H9 (cell line): ENCODE measurements around the gene GPR89B. TPM values are rescaled to one million over a fixed set of nuclear protein-coding genes. Genes with fewer than 3 reads are reported as not detected.

Source experiments
- DNase-seq: peaks from one replicate; pipeline ENCODE4 v3.0.0-alpha.2; 2017
- H2AFZ ChIP-seq: one replicate; pipeline ENCODE4 v1.6.1; 2013; ENCODE audit warnings: mild to moderate bottlenecking, low read length, control low read depth, moderate library complexity
- H2AK5ac ChIP-seq: 2 replicates; pipeline ENCODE4 v1.6.1; 2013; ENCODE audit warnings: low read length, control low read depth, mixed read lengths; ENCODE audit not compliant: insufficient read length
- H2BK120ac ChIP-seq: one replicate; pipeline ENCODE4 v1.6.1; 2013; ENCODE audit warnings: low read depth, mild to moderate bottlenecking, low read length, control low read depth, inconsistent platforms; ENCODE audit not compliant: poor library complexity, severe bottlenecking
- H2BK12ac ChIP-seq: 2 replicates; pipeline ENCODE4 v1.6.1; 2013; ENCODE audit warnings: low read length, control low read depth, mixed read lengths, low read depth; ENCODE audit not compliant: insufficient read length
- H2BK15ac ChIP-seq: 2 replicates; pipeline ENCODE4 v1.6.1; 2013; ENCODE audit warnings: low read depth, low read length, control low read depth
- H2BK20ac ChIP-seq: one replicate; pipeline ENCODE4 v1.6.1; 2013; ENCODE audit warnings: low read depth, mild to moderate bottlenecking, low read length, control low read depth, inconsistent platforms; ENCODE audit not compliant: poor library complexity, severe bottlenecking
- H2BK5ac ChIP-seq: 2 replicates; pipeline ENCODE4 v1.6.1; 2013; ENCODE audit warnings: low read length, control low read depth, mixed read lengths; ENCODE audit not compliant: insufficient read length
- H3K14ac ChIP-seq: 2 replicates; pipeline ENCODE4 v1.6.1; 2013; ENCODE audit warnings: low read length, control low read depth; ENCODE audit not compliant: insufficient read depth
- H3K18ac ChIP-seq: 2 replicates; pipeline ENCODE4 v1.6.1; 2013; ENCODE audit warnings: low read depth, mild to moderate bottlenecking, mixed read lengths, low read length, control low read depth; ENCODE audit not compliant: insufficient read length
- H3K23ac ChIP-seq: 2 replicates; pipeline ENCODE4 v1.6.1; 2013; ENCODE audit warnings: low read length, control low read depth, mixed read lengths, low read depth; ENCODE audit not compliant: insufficient read length
- H3K23me2 ChIP-seq: 2 replicates; pipeline ENCODE4 v1.6.1; 2013; ENCODE audit warnings: low read depth, mild to moderate bottlenecking, mixed read lengths, low read length, control low read depth; ENCODE audit not compliant: insufficient read length, poor library complexity, severe bottlenecking
- H3K27ac ChIP-seq: 2 replicates; pipeline ENCODE4 v1.5.1; 2013; ENCODE audit warnings: low read length, control low read depth, mixed read lengths, low read depth; ENCODE audit not compliant: insufficient read length
- H3K27me3 ChIP-seq: 2 replicates; pipeline ENCODE4 v1.6.1; 2013; ENCODE audit warnings: low read length, control low read depth, inconsistent platforms; ENCODE audit not compliant: insufficient read depth
- H3K4ac ChIP-seq: 2 replicates; pipeline ENCODE4 v1.6.1; 2013; ENCODE audit warnings: low read depth, mild to moderate bottlenecking, control low read depth, inconsistent platforms, low read length, moderate library complexity
- H3K4me1 ChIP-seq: 2 replicates; pipeline ENCODE4 v1.6.1; 2013; ENCODE audit warnings: low read length, control low read depth, inconsistent platforms; ENCODE audit not compliant: insufficient read depth
- H3K4me2 ChIP-seq: 2 replicates; pipeline ENCODE4 v1.6.1; 2013; ENCODE audit warnings: low read length, control low read depth, mixed read lengths; ENCODE audit not compliant: insufficient read length, insufficient read depth
- H3K56ac ChIP-seq: 2 replicates; pipeline ENCODE4 v1.6.1; 2013; ENCODE audit warnings: low read depth, mild to moderate bottlenecking, mixed read lengths, low read length, control low read depth; ENCODE audit not compliant: insufficient read length
- H3K79me1 ChIP-seq: 2 replicates; pipeline ENCODE4 v1.6.1; 2013; ENCODE audit warnings: low read depth, mild to moderate bottlenecking, moderate library complexity, low read length, control low read depth, inconsistent platforms; ENCODE audit not compliant: insufficient read depth, poor library complexity, severe bottlenecking
- H3K79me2 ChIP-seq: 2 replicates; pipeline ENCODE4 v1.6.1; 2013; ENCODE audit warnings: low read length, control low read depth, inconsistent platforms; ENCODE audit not compliant: insufficient read depth
- H3K9ac ChIP-seq: 2 replicates; pipeline ENCODE4 v1.6.1; 2013; ENCODE audit warnings: low read length, control low read depth, mixed read lengths; ENCODE audit not compliant: insufficient read length; ENCODE audit errors: extremely low read depth
- H3K9me3 ChIP-seq: one replicate; pipeline ENCODE4 v1.6.1; 2013; ENCODE audit warnings: low read depth, low read length, inconsistent platforms; ENCODE audit not compliant: control insufficient read depth
- H3T11ph ChIP-seq: one replicate; pipeline ENCODE4 v1.6.1; 2013; ENCODE audit warnings: mild to moderate bottlenecking, low read length, control low read depth, inconsistent platforms
- H4K20me1 ChIP-seq: one replicate; pipeline ENCODE4 v1.6.1; 2013; ENCODE audit not compliant: control insufficient read depth, insufficient read length, insufficient read depth
- H4K5ac ChIP-seq: 2 replicates; pipeline ENCODE4 v1.6.1; 2013; ENCODE audit warnings: low read depth, mild to moderate bottlenecking, mixed read lengths, low read length, control low read depth; ENCODE audit not compliant: insufficient read length
- H4K8ac ChIP-seq: replicated peaks from 2 replicates; pipeline ENCODE4 v1.6.1; 2013; ENCODE audit warnings: low read length, control low read depth, mixed read lengths, low read depth; ENCODE audit not compliant: insufficient read length
- H4K91ac ChIP-seq: 2 replicates; pipeline ENCODE4 v1.6.1; 2013; ENCODE audit warnings: low read depth, mild to moderate bottlenecking, moderate library complexity, mixed read lengths, low read length, control low read depth; ENCODE audit not compliant: insufficient read length
- H3K27ac Mint-ChIP-seq, 3 experiments: 2 replicates in 2 of 3; 3 replicates in 1 of 3; pipeline ENCODE4 v1.8.0; 2020 to 2021; ENCODE audit warnings: mixed read lengths in 3 of 3, mild to moderate bottlenecking in 1 of 3, moderate library complexity in 1 of 3
- H3K27me3 Mint-ChIP-seq: 2 replicates; pipeline ENCODE4 v1.8.0; 2021; ENCODE audit warnings: low read depth, mild to moderate bottlenecking, moderate library complexity, mixed read lengths
- H3K36me3 Mint-ChIP-seq, 3 experiments: 2 replicates in 2 of 3; 3 replicates in 1 of 3; pipeline ENCODE4 v1.8.0; 2020 to 2021; ENCODE audit warnings: low read depth in 3 of 3, mixed read lengths in 3 of 3; ENCODE audit not compliant: insufficient read depth in 1 of 3
- H3K4me1 Mint-ChIP-seq, 2 experiments: 2 replicates each; pipeline ENCODE4 v1.8.0; 2020; ENCODE audit warnings: mixed read lengths in 2 of 2
- H3K4me3 Mint-ChIP-seq, 2 experiments: 2 replicates in 1 of 2; 3 replicates in 1 of 2; pipeline ENCODE4 v1.8.0; 2020 to 2021; ENCODE audit warnings: mild to moderate bottlenecking in 2 of 2, mixed read lengths in 2 of 2, moderate library complexity in 1 of 2
- H3K9me3 Mint-ChIP-seq, 2 experiments: 2 replicates in 1 of 2; 3 replicates in 1 of 2; pipeline ENCODE4 v1.8.0; 2020; ENCODE audit warnings: mild to moderate bottlenecking in 2 of 2, mixed read lengths in 2 of 2, moderate library complexity in 1 of 2
- CTCF ChIP-seq: fragments of 200-600 bp; sonication (generic); conservative IDR thresholded peaks from 3 replicates; pipeline ENCODE4 v1.8.0; 2021; ENCODE audit warnings: antibody characterized with exemption, mild to moderate bottlenecking
- WGBS: extraction: QIAGEN DNeasy Blood & Tissue Kit; methylation state at CpG from one replicate; pipeline ENCODE4 v1.1.7; 2013; ENCODE audit warnings: missing lambda C conversion rate, low lambda C conversion rate, mixed read lengths; ENCODE audit not compliant: insufficient read length; ENCODE audit errors: extremely low coverage; 5-methylcytosine and 5-hydroxymethylcytosine counted together
- total RNA-seq: library from RNA; stranded (reverse); gene quantifications from 2 replicates; pipeline ENCODE4 v1.2.1, GENCODE V29; 2021

Gene GPR89B
- total RNA-seq, 1 experiment from 2014 or later, result 15.1 TPM

GRCh38 chr1:147902253-147902845 is 25.9 kb upstream of the GPR89B start, which contains the start of gene GJA8:
TSS of gene GJA8 (plus strand) at chr1:147902795. CDS start at chr1:147907956, 5,161 bp downstream.
- no peak within 1 kb of the TSS for H4K91ac ChIP-seq
- H3K4me1 ChIP-seq, result no peaks in the 10 kb centered on the region
- no peaks in the 10 kb centered on the region for H3K27me3 ChIP-seq
- no peak within 1 kb of the TSS for H2BK15ac ChIP-seq
- no peaks in the 10 kb centered on the region for H3K79me2 ChIP-seq
- no peak within 1 kb of the TSS for H3K27ac ChIP-seq
- no peak for DNase-seq
- Mint-ChIP-seq H3K36me3 (no peaks in the 10 kb centered on the region), H3K4me1 (no peaks in the 10 kb centered on the region; a peak in 1 of 4 replicates), H3K27ac (no peak within 1 kb of the TSS; a peak in 2 of 7 replicates), H3K4me3 (no peak within 1 kb of the TSS), H3K9me3 (no peaks in the 10 kb centered on the region), H3K27me3 (peaks cover 1% of the 10 kb centered on the region)
- no peak for TF ChIP-seq CTCF
- H4K8ac ChIP-seq, result no peak within 1 kb of the TSS
- WGBS, result no CpG with 5 or more reads among the region's 7 CpGs
- H3K79me1 ChIP-seq, result no peaks in the 10 kb centered on the region
- H2AK5ac ChIP-seq, result no peak within 1 kb of the TSS
- H3K4ac ChIP-seq, result no peak within 1 kb of the TSS
- H3K9ac ChIP-seq, result no peak within 1 kb of the TSS
- no peak within 1 kb of the TSS for H2BK120ac ChIP-seq
- H3T11ph ChIP-seq, result no peak within 1 kb of the TSS
- H3K23me2 ChIP-seq, result no peaks in the 10 kb centered on the region
- no peak within 1 kb of the TSS for H2BK5ac ChIP-seq
- H4K5ac ChIP-seq, result no peak within 1 kb of the TSS
- H2AFZ ChIP-seq, result no peak within 1 kb of the TSS
- no peak within 1 kb of the TSS for H3K14ac ChIP-seq
- H4K20me1 ChIP-seq, result no peaks in the 10 kb centered on the region
- H3K9me3 ChIP-seq, result no peaks in the 10 kb centered on the region
- no peak within 1 kb of the TSS for H3K56ac ChIP-seq
- no peak within 1 kb of the TSS for H3K18ac ChIP-seq
- no peak within 1 kb of the TSS for H2BK20ac ChIP-seq
- no peak within 1 kb of the TSS for H2BK12ac ChIP-seq
- no peak within 1 kb of the TSS for H3K4me2 ChIP-seq
- H3K23ac ChIP-seq, result no peak within 1 kb of the TSS
